Duodenal mucosa (tissue), 2 donors: ENCODE results near the gene LTK.
"Not testable (repeated sequence)": the region's sequence is repeated elsewhere in the genome, so short reads cannot be mapped to it uniquely, and the experiment has no call there.

Experiments
- H3K27ac ChIP-seq: one replicate; pipeline ENCODE4 v1.7.0; 2013; ENCODE audit warnings: low read depth, low read length
- H3K27me3 ChIP-seq, 2 donors: one replicate each; pipeline ENCODE4 v1.7.0; 2013; ENCODE audit warnings: low read length in 2 of 2, control low read depth in 1 of 2; ENCODE audit not compliant: insufficient read depth in 2 of 2, control insufficient read depth in 1 of 2
- H3K36me3 ChIP-seq, 2 donors: one replicate each; pipeline ENCODE4 v1.7.0; 2013; ENCODE audit warnings: low read length in 2 of 2, control low read depth in 1 of 2; ENCODE audit not compliant: insufficient read depth in 2 of 2, control insufficient read depth in 1 of 2
- H3K4me1 ChIP-seq, 2 donors: one replicate each; pipeline ENCODE4 v1.7.0; 2013; ENCODE audit warnings: low read length in 2 of 2, control low read depth in 1 of 2; ENCODE audit not compliant: insufficient read depth in 2 of 2, control insufficient read depth in 1 of 2
- H3K4me3 ChIP-seq, 2 donors: one replicate each; pipeline ENCODE4 v1.7.0; 2013; ENCODE audit warnings: low read length in 2 of 2, low read depth in 1 of 2
- H3K9ac ChIP-seq, 2 donors: one replicate each; pipeline ENCODE4 v1.7.0; 2013; ENCODE audit warnings: low read length in 2 of 2, low read depth in 1 of 2
- H3K9me3 ChIP-seq, 2 donors: one replicate each; pipeline ENCODE4 v1.7.0; 2013; ENCODE audit warnings: low read length in 2 of 2, control low read depth in 1 of 2; ENCODE audit not compliant: control insufficient read depth in 1 of 2

LTK gene

GRCh38 chr15:41480396-41481140, 33.1 kb downstream of the LTK start:
- Histone ChIP-seq H3K4me1 (peaks cover 20 to 24% of the 10 kb centered on the region in 2 donors), H3K27me3 (no peaks in the 10 kb centered on the region), H3K27ac (no peak overlapping the region), H3K9me3 (no peaks in the 10 kb centered on the region), H3K9ac (no peak overlapping the region), H3K36me3 (peaks cover 33 to 54% of the 10 kb centered on the region in 2 donors), H3K4me3 (no peak overlapping the region)

- Histone ChIP-seq H3K9me3 (no peaks in the 10 kb centered on the region), H3K27me3 (no peaks in the 10 kb centered on the region), H3K36me3 (peaks cover 44 to 69% of the 10 kb centered on the region in 2 donors), H3K27ac (no peak overlapping the region), H3K4me1 (peaks cover 17 to 28% of the 10 kb centered on the region in 2 donors), H3K9ac (no peak overlapping the region), H3K4me3 (no peak overlapping the region)
These were observed 37.1 kb downstream of the LTK start for GRCh38 chr15:41476416-41477048.

- Histone ChIP-seq H3K27ac (peak overlapping the region; percentile 15), H3K9ac (peak overlapping the region; percentile 20 to 38), H3K27me3 (no peaks in the 10 kb centered on the region), H3K36me3 (peaks cover 45 to 66% of the 10 kb centered on the region in 2 donors), H3K9me3 (no peaks in the 10 kb centered on the region), H3K4me1 (peaks cover 14 to 16% of the 10 kb centered on the region in 2 donors), H3K4me3 (peak overlapping the region in 1 of 2 donors; percentile 4)
These were observed 38.7 kb downstream of the LTK start for GRCh38 chr15:41474941-41475340.

GRCh38 chr15:41474436-41474835, 39.2 kb downstream of the LTK start:
- no peaks in the 10 kb centered on the region for H3K9me3 ChIP-seq
- no peaks in the 10 kb centered on the region for H3K27me3 ChIP-seq
- H3K36me3 ChIP-seq: peaks cover 44 to 67% of the 10 kb centered on the region in 2 donors
- peak overlapping the region in 1 of 2 donors; percentile 4 for H3K4me3 ChIP-seq
- peaks cover 14 to 16% of the 10 kb centered on the region in 2 donors for H3K4me1 ChIP-seq
- H3K9ac ChIP-seq: peak overlapping the region; percentile 20 to 38
- H3K27ac ChIP-seq: peak overlapping the region; percentile 15

GRCh38 chr15:41473418-41473817, 40.2 kb downstream of the LTK start:
- Histone ChIP-seq H3K4me3 (no peak overlapping the region), H3K9me3 (no peaks in the 10 kb centered on the region), H3K27ac (no peak overlapping the region), H3K36me3 (peaks cover 35 to 65% of the 10 kb centered on the region in 2 donors), H3K9ac (no peak overlapping the region), H3K4me1 (peaks cover 14 to 16% of the 10 kb centered on the region in 2 donors), H3K27me3 (no peaks in the 10 kb centered on the region)

GRCh38 chr15:41469644-41470043, 44.0 kb downstream of the LTK start:
- not testable (repeated sequence) for H3K9ac ChIP-seq, H3K4me3 ChIP-seq, H3K27ac ChIP-seq, H3K9me3 ChIP-seq, H3K27me3 ChIP-seq, H3K4me1 ChIP-seq
- peaks cover 21 to 52% of the 10 kb centered on the region in 2 donors for H3K36me3 ChIP-seq

GRCh38 chr15:41466711-41467110, 46.9 kb downstream of the LTK start:
- peaks cover 18 to 54% of the 10 kb centered on the region in 2 donors for H3K36me3 ChIP-seq
- no peaks in the 10 kb centered on the region for H3K4me1 ChIP-seq
- H3K9ac ChIP-seq: no peak overlapping the region
- H3K9me3 ChIP-seq: no peaks in the 10 kb centered on the region
- no peak overlapping the region for H3K4me3 ChIP-seq
- H3K27me3 ChIP-seq: no peaks in the 10 kb centered on the region
- H3K27ac ChIP-seq: no peak overlapping the region

GRCh38 chr15:41465822-41466421, 47.7 kb downstream of the LTK start:
- no peaks in the 10 kb centered on the region for H3K9me3 ChIP-seq
- H3K4me3 ChIP-seq: no peak overlapping the region
- no peak overlapping the region for H3K9ac ChIP-seq
- H3K36me3 ChIP-seq: peaks cover 11 to 50% of the 10 kb centered on the region in 2 donors
- no peaks in the 10 kb centered on the region for H3K27me3 ChIP-seq
- no peak overlapping the region for H3K27ac ChIP-seq
- no peaks in the 10 kb centered on the region for H3K4me1 ChIP-seq

GRCh38 chr15:41464889-41465580, 48.6 kb downstream of the LTK start:
- no peaks in the 10 kb centered on the region for H3K27me3 ChIP-seq
- H3K4me1 ChIP-seq: no peaks in the 10 kb centered on the region
- peaks cover 6 to 44% of the 10 kb centered on the region in 2 donors for H3K36me3 ChIP-seq
- H3K9me3 ChIP-seq: no peaks in the 10 kb centered on the region
- H3K9ac ChIP-seq: no peak overlapping the region
- H3K4me3 ChIP-seq: no peak overlapping the region
- no peak overlapping the region for H3K27ac ChIP-seq
